Tibial nerve (tissue), 4 donors: Measurements from ENCODE around the gene TBC1D2B. TPM values are rescaled to one million over a fixed set of nuclear protein-coding genes. Genes with fewer than 3 reads are reported as not detected.
"Not testable (repeated sequence)": the region's sequence is repeated elsewhere in the genome, so short reads cannot be mapped to it uniquely, and the experiment has no call there.

ENCODE experiments used
- DNase-seq, 2 donors: peaks; one replicate each; pipeline ENCODE4 v3.0.0-alpha.2; 2019; ENCODE audit warnings: low spot score in 2 of 2
- H3K27ac ChIP-seq, 4 donors: fragments of 200-600 bp; sonication (generic) in 3 of 4; one replicate each; pipeline ENCODE4 v1.5.1; 2017 to 2019; ENCODE audit warnings: mild to moderate bottlenecking in 1 of 4
- H3K27me3 ChIP-seq, 2 donors: fragments of 200-600 bp; sonication (generic) in 1 of 2; one replicate each; pipeline versions ENCODE4 v1.5.1 to v1.6.0; 2017 to 2019
- H3K36me3 ChIP-seq, 3 donors: fragments of 200-600 bp; sonication (generic); one replicate each; pipeline ENCODE4 v1.5.1; 2018 to 2019
- H3K4me1 ChIP-seq, 4 donors: fragments of 200-600 bp; sonication (generic) in 3 of 4; one replicate each; pipeline ENCODE4 v1.5.1; 2017 to 2019
- H3K4me3 ChIP-seq, 4 donors: fragments of 200-600 bp; sonication (generic) in 3 of 4; one replicate each; pipeline ENCODE4 v1.5.1; 2017 to 2019; ENCODE audit warnings: mild to moderate bottlenecking in 1 of 4, moderate library complexity in 1 of 4
- H3K9me3 ChIP-seq, 4 donors: fragments of 200-600 bp; sonication (generic) in 3 of 4; one replicate each; pipeline ENCODE4 v1.5.1; 2017 to 2019
- EP300 ChIP-seq, 2 donors: sonication (generic); formaldehyde crosslinking; IDR thresholded peaks; one replicate each; pipeline ENCODE4 v1.6.1; 2017; ENCODE audit warnings: antibody characterized with exemption in 2 of 2, mild to moderate bottlenecking in 1 of 2
- POLR2A ChIP-seq, 2 donors: fragments of 450-650 bp; IDR thresholded peaks; one replicate each; pipeline ENCODE4 v1.6.1; 2017; ENCODE audit warnings: antibody characterized with exemption in 2 of 2, mild to moderate bottlenecking in 2 of 2, moderate library complexity in 2 of 2
- WGBS, 2 donors: methylation state at CpG; one replicate each; pipeline ENCODE4 v1.1.5; 2018; 5-methylcytosine and 5-hydroxymethylcytosine counted together
- total RNA-seq, 4 donors: library from RNA; depleted of rRNA; stranded (reverse); fragments of >200 nt; gene quantifications; one replicate each; pipeline ENCODE4 v1.1.0, GENCODE V29; 2016
- TF ChIP-seq, protein P1 (sequence below), 5 experiments: fragments of 200-600 bp in 3 of 5; fragments of 450-650 bp in 2 of 5; sonication (generic) in 3 of 5; IDR thresholded peaks; one replicate each; pipeline ENCODE4 v1.5.1; 2016 to 2019; ENCODE audit warnings: antibody characterized with exemption in 5 of 5, mild to moderate bottlenecking in 3 of 5, moderate library complexity in 2 of 5

TBC1D2B gene
- total RNA-seq, 4 donors from 2014 or later, result 64.5 to 127 (median 94.5) TPM

DNA sequence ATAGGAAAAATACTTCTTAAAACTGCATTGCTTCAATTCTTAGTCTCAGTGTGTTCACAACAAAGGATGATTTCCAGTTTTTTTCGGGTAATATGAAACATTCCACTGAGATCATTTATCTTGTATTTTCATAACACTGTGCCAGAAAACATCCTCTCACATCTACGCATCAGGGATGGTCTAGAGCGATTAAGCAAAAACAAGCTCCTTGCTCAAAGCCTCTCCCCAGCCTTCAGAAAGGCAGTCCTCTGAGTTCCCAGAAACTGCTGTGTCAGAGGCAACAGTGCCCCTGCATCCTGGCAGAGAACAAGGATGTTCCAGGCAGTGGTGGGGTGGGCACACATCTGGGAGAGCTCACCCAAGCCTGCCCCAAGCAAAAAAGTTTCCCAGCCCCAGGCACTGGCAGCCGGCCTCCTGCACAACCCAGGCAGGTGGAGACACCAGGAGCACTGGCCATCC is 80.8 kb downstream of the TBC1D2B start:
- Histone ChIP-seq H3K27ac (peak overlapping the region in 3 of 4 donors; percentile 19 to 60 (median 53)), H3K36me3 (peaks cover 0 to 49% (median 0%) of the 10 kb centered on the region in 3 donors), H3K4me1 (peaks cover 0 to 67% (median 23%) of the 10 kb centered on the region in 4 donors)
- WGBS, 2 donors, result 52 to 68% methylated on average over 4 of the region's 4 CpGs
- H3K4me3 ChIP-seq, H3K9me3 ChIP-seq, H3K27me3 ChIP-seq, DNase-seq: not testable (repeated sequence)
- TF ChIP-seq EP300 (IDR thresholded peaks at IDR 0.05), result peak in 1 of 2 donors; percentile 34

DNA sequence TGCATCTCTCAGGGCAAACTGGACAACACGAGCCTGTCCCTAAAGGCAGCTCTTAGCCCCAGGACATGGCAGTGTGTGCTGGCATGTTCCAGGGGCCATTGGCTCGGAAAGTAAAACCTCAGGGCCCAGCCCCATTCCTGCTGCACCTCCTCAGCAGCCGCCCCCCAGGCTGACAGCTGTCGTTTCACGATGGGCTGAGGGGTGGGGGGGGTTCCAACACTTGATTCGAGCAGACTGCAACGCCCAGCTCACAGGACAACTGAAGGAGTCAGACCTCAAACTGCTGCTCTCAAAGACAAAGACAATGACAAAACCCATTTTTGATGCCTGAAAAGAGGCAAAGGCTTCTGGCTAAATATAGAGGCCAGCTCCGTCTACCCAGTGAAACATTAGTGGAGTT is 81.3 kb downstream of the TBC1D2B start:
- H3K27ac ChIP-seq, result peak overlapping the region in 2 of 4 donors; percentile 19 to 29
- H3K9me3 ChIP-seq, DNase-seq, H3K4me3 ChIP-seq, H3K27me3 ChIP-seq: not testable (repeated sequence)
- H3K4me1 ChIP-seq, result peaks cover 0 to 73% (median 28%) of the 10 kb centered on the region in 4 donors
- H3K36me3 ChIP-seq, result peaks cover 0 to 44% (median 0%) of the 10 kb centered on the region in 3 donors
- 34 to 49% methylated on average over 5 to 8 of the region's 8 CpGs for WGBS, 2 donors

GRCh38 chr15:77995537-77995918 is 82.0 kb downstream of the TBC1D2B start:
- WGBS, 2 donors, result 68 to 77% methylated on average over 4 of the region's 4 CpGs
- peak overlapping the region in 1 of 4 donors; percentile 10 for H3K27ac ChIP-seq
- not testable (repeated sequence) for DNase-seq

DNA sequence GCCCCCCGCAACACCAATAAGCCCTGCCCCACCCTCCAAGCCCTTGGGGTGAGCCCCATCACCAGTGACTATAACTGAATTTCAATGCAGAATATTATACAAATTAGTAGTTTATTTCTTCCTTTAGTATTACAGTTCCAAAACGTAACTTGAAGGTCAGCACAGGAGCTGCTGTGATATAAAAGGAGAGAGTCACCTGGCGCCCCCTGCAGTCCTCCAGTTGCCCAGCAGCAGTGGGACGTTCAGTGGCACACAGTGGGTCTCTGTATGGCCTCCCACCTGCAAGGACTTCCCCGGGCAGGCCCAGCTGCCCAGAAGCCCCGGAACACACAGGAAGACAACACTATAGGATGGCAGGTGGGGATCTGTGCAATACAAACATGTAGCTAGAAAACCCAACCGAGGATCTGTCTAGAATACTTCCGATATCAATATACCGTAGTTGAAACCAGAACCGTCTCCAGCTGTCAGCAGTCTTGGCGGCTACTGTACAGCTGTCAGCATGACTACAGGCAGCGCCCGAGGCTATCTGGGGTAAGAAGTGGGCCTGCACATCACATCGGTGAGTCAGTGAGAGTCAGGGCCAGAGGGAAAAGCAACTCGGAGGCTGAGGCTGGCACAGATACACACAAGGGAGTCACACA is 82.5 kb downstream of the TBC1D2B start:
- peaks cover 0 to 82% (median 35%) of the 10 kb centered on the region in 4 donors for H3K4me1 ChIP-seq
- peaks cover 0 to 31% (median 0%) of the 10 kb centered on the region in 3 donors for H3K36me3 ChIP-seq
- not testable (repeated sequence) for DNase-seq, H3K9me3 ChIP-seq, H3K27me3 ChIP-seq, H3K4me3 ChIP-seq
- 57 to 71% methylated on average over 15 of the region's 15 CpGs for WGBS, 2 donors
- H3K27ac ChIP-seq, result peak overlapping the region in 2 of 4 donors; percentile 10 to 30

More at GRCh38 chr15:77995537-77995918, 82.0 kb downstream of the TBC1D2B start:
- not testable (repeated sequence) for H3K9me3 ChIP-seq, H3K27me3 ChIP-seq, H3K4me3 ChIP-seq
- Histone ChIP-seq H3K4me1 (peaks cover 0 to 80% (median 34%) of the 10 kb centered on the region in 4 donors), H3K36me3 (peaks cover 0 to 37% (median 0%) of the 10 kb centered on the region in 3 donors)

GRCh38 chr15:77993970-77994693 is 83.4 kb downstream of the TBC1D2B start:
- 40 to 42% methylated on average over 17 of the region's 18 CpGs for WGBS, 2 donors
- H3K9me3 ChIP-seq, H3K27me3 ChIP-seq, H3K4me3 ChIP-seq: not testable (repeated sequence)
- H3K4me1 ChIP-seq, result peaks cover 0 to 77% (median 35%) of the 10 kb centered on the region in 4 donors
- H3K27ac ChIP-seq, result peak overlapping the region in 3 of 4 donors; percentile 35 to 91 (median 72)
- H3K36me3 ChIP-seq, result peaks cover 0 to 23% (median 0%) of the 10 kb centered on the region in 3 donors
- peak; percentile 63 to 65 for DNase-seq

DNA sequence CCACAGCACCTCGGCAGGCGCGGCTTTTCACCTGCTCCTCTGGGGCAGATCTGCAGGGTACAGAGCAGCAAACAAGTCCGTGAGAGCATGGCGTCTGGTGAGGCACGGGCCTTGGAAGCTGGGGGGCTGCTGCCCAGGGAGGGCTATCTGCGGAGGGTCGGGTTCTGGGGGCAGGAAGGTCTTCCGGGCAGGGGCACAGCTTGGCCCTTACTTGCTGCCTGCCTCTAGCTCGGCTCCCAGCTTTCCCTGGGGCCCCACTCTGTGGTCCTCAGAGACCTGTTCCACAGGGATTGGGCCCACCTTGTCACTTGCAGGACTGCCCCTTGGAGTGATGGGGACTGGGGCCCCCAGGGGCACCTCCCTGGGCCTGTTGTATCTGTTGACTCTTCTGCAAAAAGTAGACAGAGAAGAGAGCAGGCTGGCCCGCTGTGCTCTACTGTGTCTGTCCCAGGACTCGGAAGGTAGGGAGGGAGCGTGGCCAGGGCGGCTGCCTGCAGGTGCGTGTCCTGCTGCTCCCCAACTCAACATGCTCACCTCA is 84.1 kb downstream of the TBC1D2B start:
- 86 to 90% methylated on average over 13 to 15 of the region's 15 CpGs for WGBS, 2 donors
- H3K27ac ChIP-seq, result peak overlapping the region in 3 of 4 donors; percentile 29 to 91 (median 72)
- H3K36me3 ChIP-seq, result peaks cover 0 to 17% (median 0%) of the 10 kb centered on the region in 3 donors
- no peaks in the 10 kb centered on the region for H3K9me3 ChIP-seq
- peaks cover 0 to 80% (median 35%) of the 10 kb centered on the region in 4 donors for H3K4me1 ChIP-seq
- TF ChIP-seq EP300 (IDR thresholded peaks at IDR 0.05) (no peak), POLR2A (IDR thresholded peaks at IDR 0.05) (no peak)
- TF ChIP-seq, protein P1, sequence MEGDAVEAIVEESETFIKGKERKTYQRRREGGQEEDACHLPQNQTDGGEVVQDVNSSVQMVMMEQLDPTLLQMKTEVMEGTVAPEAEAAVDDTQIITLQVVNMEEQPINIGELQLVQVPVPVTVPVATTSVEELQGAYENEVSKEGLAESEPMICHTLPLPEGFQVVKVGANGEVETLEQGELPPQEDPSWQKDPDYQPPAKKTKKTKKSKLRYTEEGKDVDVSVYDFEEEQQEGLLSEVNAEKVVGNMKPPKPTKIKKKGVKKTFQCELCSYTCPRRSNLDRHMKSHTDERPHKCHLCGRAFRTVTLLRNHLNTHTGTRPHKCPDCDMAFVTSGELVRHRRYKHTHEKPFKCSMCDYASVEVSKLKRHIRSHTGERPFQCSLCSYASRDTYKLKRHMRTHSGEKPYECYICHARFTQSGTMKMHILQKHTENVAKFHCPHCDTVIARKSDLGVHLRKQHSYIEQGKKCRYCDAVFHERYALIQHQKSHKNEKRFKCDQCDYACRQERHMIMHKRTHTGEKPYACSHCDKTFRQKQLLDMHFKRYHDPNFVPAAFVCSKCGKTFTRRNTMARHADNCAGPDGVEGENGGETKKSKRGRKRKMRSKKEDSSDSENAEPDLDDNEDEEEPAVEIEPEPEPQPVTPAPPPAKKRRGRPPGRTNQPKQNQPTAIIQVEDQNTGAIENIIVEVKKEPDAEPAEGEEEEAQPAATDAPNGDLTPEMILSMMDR (IDR thresholded peaks at IDR 0.05), result no peak
- H3K27me3 ChIP-seq, result no peaks in the 10 kb centered on the region
- DNase-seq, result no peak
- no peak overlapping the region for H3K4me3 ChIP-seq

DNA sequence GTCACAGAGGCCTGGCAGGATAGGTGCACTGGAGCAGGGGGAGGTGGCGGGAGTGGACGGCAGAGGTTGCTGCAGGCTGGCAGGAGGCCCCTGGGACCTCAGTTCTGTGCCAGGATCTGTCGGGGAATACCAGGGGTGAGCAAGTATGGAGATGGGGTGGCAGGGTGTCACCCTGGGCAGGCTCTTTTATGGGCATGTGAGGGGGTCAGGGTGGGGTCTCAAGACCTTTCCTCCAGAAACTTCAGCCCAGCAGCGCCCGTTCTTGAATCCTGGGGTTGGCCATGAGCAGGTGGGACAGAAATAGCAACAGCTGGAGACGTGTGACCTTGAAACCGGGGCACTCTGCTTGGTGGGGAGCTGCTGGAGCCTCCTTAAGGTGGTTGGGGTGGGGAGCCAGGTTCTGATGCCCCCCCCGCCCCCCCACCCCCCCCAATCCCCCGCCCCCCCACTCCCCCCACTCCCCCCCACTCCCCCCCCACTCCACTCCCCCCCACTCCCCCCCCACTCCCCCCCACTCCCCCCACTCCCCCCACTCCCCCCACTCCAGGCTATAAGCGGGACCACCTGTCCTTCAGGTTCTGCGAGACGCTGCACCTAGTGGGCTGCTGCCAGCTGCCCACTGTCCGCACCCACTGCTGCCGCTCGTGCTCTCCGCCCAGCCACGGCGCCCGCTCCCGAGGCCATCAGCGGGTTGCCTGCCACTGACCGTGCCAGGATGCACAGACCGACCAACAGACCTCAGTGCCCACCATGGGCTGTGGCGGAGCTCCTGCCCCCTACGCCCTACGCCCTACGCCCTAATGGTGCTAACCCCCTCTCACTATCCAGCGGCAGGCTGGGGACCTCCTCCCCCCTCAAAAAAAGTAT is 84.9 kb downstream of the TBC1D2B start:
- Histone ChIP-seq H3K27ac (peak overlapping the region in 3 of 4 donors; percentile 34 to 75 (median 44)), H3K9me3 (no peaks in the 10 kb centered on the region), H3K4me1 (peaks cover 0 to 81% (median 35%) of the 10 kb centered on the region in 4 donors), H3K36me3 (peaks cover 0 to 8% (median 0%) of the 10 kb centered on the region in 3 donors), H3K4me3 (no peak overlapping the region), H3K27me3 (no peaks in the 10 kb centered on the region)
- TF ChIP-seq EP300 (IDR thresholded peaks at IDR 0.05) (no peak), POLR2A (IDR thresholded peaks at IDR 0.05) (no peak)
- TF ChIP-seq, protein P1 (IDR thresholded peaks at IDR 0.05), result no peak
- WGBS, 2 donors, result 69 to 80% methylated on average over 11 to 23 of the region's 28 CpGs
- DNase-seq, result no peak
